ENCODE results near the gene LTBR. TPM values are rescaled to one million over a fixed set of nuclear protein-coding genes. Genes with fewer than 3 reads are reported as not detected.

The LTBR gene
- total RNA-seq, 3 donors from 2014 or later (not counting 1 experiment from before 2014, with no cell fraction given) = 3.7 to 5.8 (median 4.4) TPM

DNA sequence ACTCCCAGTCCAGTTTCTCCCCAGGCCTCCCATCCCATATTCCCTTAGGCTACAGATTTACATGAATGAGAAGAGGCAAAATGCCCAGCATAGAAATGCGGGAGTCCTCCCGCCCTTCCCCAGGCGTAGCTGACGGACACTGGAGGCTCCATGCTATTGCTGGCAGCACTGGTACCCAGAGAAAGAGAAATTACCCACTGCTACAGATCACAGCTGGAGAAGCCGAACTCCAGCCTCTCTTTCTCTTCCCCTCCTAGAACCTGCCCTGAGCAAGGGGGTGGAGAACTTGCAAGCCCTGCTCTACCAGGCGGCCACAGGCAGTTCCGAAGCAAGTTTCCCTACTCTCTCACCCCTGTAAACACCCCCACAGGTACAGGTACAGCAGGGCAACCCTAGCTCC, 3.6 kb downstream of the LTBR start:
- Mint-ChIP-seq H3K9me3 (no peaks in the 10 kb centered on the region), H3K27me3 (ENCODE audit: low read depth in 2 of 2) (peaks cover 0 to 7% of the 10 kb centered on the region in 2 donors), H3K4me3 (no peak overlapping the region), H3K4me1 (peaks cover 0 to 6% of the 10 kb centered on the region in 2 donors), H3K36me3 (no peaks in the 10 kb centered on the region), H3K27ac (no peak overlapping the region)
- DNase-seq = no peak
- Histone ChIP-seq H3K9me3 (ENCODE audit: control insufficient read depth, insufficient read depth, low read length) (no peaks in the 10 kb centered on the region), H3K27me3 (ENCODE audit: control insufficient read depth, insufficient read depth, low read length) (no peaks in the 10 kb centered on the region), H3K36me3 (ENCODE audit: control insufficient read depth, insufficient read depth, low read length) (no peaks in the 10 kb centered on the region), H3K27ac (ENCODE audit: low read length) (no peak overlapping the region), H3K4me1 (ENCODE audit: control insufficient read depth, insufficient read depth, low read length) (peaks cover 21% of the 10 kb centered on the region), H3K4me3 (ENCODE audit: low read length) (no peak overlapping the region)
- TF ChIP-seq, protein P1, sequence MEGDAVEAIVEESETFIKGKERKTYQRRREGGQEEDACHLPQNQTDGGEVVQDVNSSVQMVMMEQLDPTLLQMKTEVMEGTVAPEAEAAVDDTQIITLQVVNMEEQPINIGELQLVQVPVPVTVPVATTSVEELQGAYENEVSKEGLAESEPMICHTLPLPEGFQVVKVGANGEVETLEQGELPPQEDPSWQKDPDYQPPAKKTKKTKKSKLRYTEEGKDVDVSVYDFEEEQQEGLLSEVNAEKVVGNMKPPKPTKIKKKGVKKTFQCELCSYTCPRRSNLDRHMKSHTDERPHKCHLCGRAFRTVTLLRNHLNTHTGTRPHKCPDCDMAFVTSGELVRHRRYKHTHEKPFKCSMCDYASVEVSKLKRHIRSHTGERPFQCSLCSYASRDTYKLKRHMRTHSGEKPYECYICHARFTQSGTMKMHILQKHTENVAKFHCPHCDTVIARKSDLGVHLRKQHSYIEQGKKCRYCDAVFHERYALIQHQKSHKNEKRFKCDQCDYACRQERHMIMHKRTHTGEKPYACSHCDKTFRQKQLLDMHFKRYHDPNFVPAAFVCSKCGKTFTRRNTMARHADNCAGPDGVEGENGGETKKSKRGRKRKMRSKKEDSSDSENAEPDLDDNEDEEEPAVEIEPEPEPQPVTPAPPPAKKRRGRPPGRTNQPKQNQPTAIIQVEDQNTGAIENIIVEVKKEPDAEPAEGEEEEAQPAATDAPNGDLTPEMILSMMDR (IDR thresholded peaks at IDR 0.05) = no peak
- ATAC-seq = no peak
- WGBS (ENCODE audit: insufficient coverage) = 92% methylated on average over 7 of the region's 7 CpGs
- intact Hi-C loops (cut with micrococcal nuclease) = no loop called here

DNA sequence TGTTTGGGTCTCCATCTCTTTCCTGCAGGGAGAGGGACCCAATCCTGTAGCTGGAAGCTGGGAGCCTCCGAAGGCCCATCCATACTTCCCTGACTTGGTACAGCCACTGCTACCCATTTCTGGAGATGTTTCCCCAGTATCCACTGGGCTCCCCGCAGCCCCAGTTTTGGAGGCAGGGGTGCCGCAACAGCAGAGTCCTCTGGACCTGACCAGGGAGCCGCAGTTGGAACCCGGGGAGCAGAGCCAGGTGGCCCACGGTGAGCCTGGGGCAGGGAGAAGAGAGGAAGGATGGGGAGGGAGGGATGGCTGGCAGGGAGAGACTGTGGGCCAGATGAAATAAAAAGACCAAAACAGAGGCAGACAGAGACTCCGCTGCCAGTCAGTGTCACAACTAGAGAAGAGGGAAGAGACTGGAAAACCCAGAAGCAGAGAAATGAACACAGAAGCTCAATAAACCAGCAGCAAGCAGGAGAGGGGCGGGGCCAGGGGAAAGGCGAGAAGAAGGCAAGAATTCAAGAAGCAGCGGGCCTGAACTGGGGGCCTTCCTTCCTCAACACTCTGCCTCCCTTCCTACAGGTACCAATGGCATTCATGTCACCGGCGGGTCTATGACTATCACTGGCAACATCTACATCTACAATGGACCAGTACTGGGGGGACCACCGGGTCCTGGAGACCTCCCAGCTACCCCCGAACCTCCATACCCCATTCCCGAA, 6.3 kb downstream of the LTBR start:
- TF ChIP-seq, protein P1 (IDR thresholded peaks at IDR 0.05) = no peak
- no peak for DNase-seq
- H3K27ac ChIP-seq (ENCODE audit: low read length) = no peak overlapping the region
- no peaks in the 10 kb centered on the region for H3K36me3 Mint-ChIP-seq
- peaks cover under 1% of the 10 kb centered on the region for H3K4me1 ChIP-seq (ENCODE audit: control insufficient read depth, insufficient read depth, low read length)
- no peaks in the 10 kb centered on the region for H3K27me3 Mint-ChIP-seq (ENCODE audit: low read depth in 2 of 2)
- H3K4me1 Mint-ChIP-seq = peaks cover 0 to 6% of the 10 kb centered on the region in 2 donors
- no peaks in the 10 kb centered on the region for H3K27me3 ChIP-seq (ENCODE audit: control insufficient read depth, insufficient read depth, low read length)
- intact Hi-C loops (cut with micrococcal nuclease) = no loop called here
- H3K9me3 ChIP-seq (ENCODE audit: control insufficient read depth, insufficient read depth, low read length) = no peaks in the 10 kb centered on the region
- ATAC-seq = no peak
- H3K4me3 ChIP-seq (ENCODE audit: low read length) = no peak overlapping the region
- no peaks in the 10 kb centered on the region for H3K9me3 Mint-ChIP-seq
- no peaks in the 10 kb centered on the region for H3K36me3 ChIP-seq (ENCODE audit: control insufficient read depth, insufficient read depth, low read length)
- H3K4me3 Mint-ChIP-seq = no peak overlapping the region
- WGBS (ENCODE audit: insufficient coverage) = 91% methylated on average over 15 of the region's 15 CpGs
- no peak overlapping the region for H3K27ac Mint-ChIP-seq

DNA sequence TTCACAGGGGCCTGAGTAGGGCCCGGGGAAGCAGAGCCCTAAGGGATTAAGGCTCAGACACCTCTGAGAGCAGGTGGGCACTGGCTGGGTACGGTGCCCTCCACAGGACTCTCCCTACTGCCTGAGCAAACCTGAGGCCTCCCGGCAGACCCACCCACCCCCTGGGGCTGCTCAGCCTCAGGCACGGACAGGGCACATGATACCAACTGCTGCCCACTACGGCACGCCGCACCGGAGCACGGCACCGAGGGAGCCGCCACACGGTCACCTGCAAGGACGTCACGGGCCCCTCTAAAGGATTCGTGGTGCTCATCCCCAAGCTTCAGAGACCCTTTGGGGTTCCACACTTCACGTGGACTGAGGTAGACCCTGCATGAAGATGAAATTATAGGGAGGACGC, 7.1 kb downstream of the LTBR start:
- WGBS (ENCODE audit: insufficient coverage) = 94% methylated on average over 16 of the region's 17 CpGs
- DNase-seq (no peak), ATAC-seq (no peak)
- TF ChIP-seq, protein P1 (IDR thresholded peaks at IDR 0.05) = no peak
- Histone ChIP-seq H3K4me1 (ENCODE audit: control insufficient read depth, insufficient read depth, low read length) (no peaks in the 10 kb centered on the region), H3K27ac (ENCODE audit: low read length) (no peak overlapping the region), H3K27me3 (ENCODE audit: control insufficient read depth, insufficient read depth, low read length) (no peaks in the 10 kb centered on the region), H3K4me3 (ENCODE audit: low read length) (no peak overlapping the region), H3K9me3 (ENCODE audit: control insufficient read depth, insufficient read depth, low read length) (no peaks in the 10 kb centered on the region), H3K36me3 (ENCODE audit: control insufficient read depth, insufficient read depth, low read length) (no peaks in the 10 kb centered on the region)
- Mint-ChIP-seq H3K9me3 (no peaks in the 10 kb centered on the region), H3K4me3 (no peak overlapping the region), H3K4me1 (peaks cover 0 to 6% of the 10 kb centered on the region in 2 donors), H3K27me3 (ENCODE audit: low read depth in 2 of 2) (no peaks in the 10 kb centered on the region), H3K27ac (no peak overlapping the region), H3K36me3 (no peaks in the 10 kb centered on the region)
- intact Hi-C loops (cut with micrococcal nuclease) = no loop called here

DNA sequence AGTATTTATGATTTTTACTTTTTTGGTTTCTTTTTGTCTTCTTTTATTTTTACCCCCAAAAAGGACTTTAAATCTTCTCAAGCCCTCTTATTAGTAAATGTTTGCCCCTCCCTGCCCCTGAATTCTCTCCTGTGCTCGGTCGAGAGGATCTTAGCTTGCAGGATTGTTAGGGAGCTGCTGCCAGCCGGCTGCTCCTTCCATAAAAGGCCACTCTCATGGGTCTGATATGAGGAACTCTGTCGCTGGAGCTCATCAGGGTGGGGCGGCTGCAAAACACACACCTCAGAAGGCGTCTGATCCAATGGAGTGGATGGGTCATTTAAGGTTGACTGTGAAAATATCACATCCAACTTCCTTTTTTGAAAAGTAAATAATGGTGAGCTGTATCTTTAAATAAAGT, 8.5 kb downstream of the LTBR start:
- Mint-ChIP-seq H3K36me3 (no peaks in the 10 kb centered on the region), H3K27ac (no peak overlapping the region), H3K27me3 (ENCODE audit: low read depth in 2 of 2) (no peaks in the 10 kb centered on the region), H3K9me3 (no peaks in the 10 kb centered on the region), H3K4me1 (peaks cover 0 to 6% of the 10 kb centered on the region in 2 donors), H3K4me3 (no peak overlapping the region)
- no peak overlapping the region for H3K27ac ChIP-seq (ENCODE audit: low read length)
- intact Hi-C loops (cut with micrococcal nuclease) = no loop called here
- DNase-seq = no peak
- H3K9me3 ChIP-seq (ENCODE audit: control insufficient read depth, insufficient read depth, low read length) = no peaks in the 10 kb centered on the region
- TF ChIP-seq, protein P1 (IDR thresholded peaks at IDR 0.05) = no peak
- no peak for ATAC-seq
- H3K4me1 ChIP-seq (ENCODE audit: control insufficient read depth, insufficient read depth, low read length) = no peaks in the 10 kb centered on the region
- no peak overlapping the region for H3K4me3 ChIP-seq (ENCODE audit: low read length)
- WGBS (ENCODE audit: insufficient coverage) = 62% methylated on average over 6 of the region's 6 CpGs
- no peaks in the 10 kb centered on the region for H3K36me3 ChIP-seq (ENCODE audit: control insufficient read depth, insufficient read depth, low read length)
- H3K27me3 ChIP-seq (ENCODE audit: control insufficient read depth, insufficient read depth, low read length) = no peaks in the 10 kb centered on the region
